Measurements from ENCODE around the gene MAD1L1. TPM values are rescaled to one million over a fixed set of nuclear protein-coding genes. Genes with fewer than 3 reads are reported as not detected.

The MAD1L1 gene
- total and polyA plus RNA-seq, 2 donors (not counting 3 experiments of a cell fraction or from before 2014, with no cell fraction given) = 34.1 to 42.3 TPM

DNA sequence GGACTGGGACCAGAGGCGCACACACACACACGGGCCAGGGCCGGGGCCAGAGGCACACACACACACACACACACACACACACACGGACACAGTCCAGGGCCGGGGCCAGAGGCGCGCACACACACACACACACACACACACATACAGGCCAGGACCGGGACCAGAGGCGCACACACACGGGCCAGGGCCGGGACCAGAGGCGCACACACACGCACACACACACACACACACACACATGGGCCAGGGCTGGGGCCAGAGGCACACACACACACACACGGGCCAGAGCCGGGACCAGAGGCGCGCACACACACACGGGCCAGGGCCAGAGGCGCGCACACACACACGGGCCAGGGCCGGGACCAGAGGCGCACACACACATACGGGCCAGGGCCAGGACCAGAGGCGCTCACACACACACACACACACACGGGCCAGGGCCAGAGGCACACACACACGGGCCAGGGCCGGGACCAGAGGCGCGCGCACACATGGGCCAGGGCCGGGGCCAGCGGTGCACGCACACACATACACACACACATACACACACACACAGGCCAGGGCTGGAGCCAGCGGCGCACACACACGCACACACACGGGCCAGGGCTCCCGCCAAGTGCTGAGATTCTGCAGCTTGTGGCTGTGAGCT is 293.8 kb downstream of the MAD1L1 start:
- no peak for DNase-seq (ENCODE audit: low read depth, low spot score)
- H3K4me1 ChIP-seq (ENCODE audit: control insufficient read depth, extremely low read depth, insufficient read depth, low read length) = no peaks in the 10 kb centered on the region
- FAIRE-seq = no peak
- CTCF ChIA-PET = no interaction called here
- TF ChIP-seq POLR2AphosphoS5 (IDR thresholded peaks at IDR 0.05; ENCODE audit: insufficient read depth, low read depth, low read length) = no peak
- TF ChIP-seq, protein P1, sequence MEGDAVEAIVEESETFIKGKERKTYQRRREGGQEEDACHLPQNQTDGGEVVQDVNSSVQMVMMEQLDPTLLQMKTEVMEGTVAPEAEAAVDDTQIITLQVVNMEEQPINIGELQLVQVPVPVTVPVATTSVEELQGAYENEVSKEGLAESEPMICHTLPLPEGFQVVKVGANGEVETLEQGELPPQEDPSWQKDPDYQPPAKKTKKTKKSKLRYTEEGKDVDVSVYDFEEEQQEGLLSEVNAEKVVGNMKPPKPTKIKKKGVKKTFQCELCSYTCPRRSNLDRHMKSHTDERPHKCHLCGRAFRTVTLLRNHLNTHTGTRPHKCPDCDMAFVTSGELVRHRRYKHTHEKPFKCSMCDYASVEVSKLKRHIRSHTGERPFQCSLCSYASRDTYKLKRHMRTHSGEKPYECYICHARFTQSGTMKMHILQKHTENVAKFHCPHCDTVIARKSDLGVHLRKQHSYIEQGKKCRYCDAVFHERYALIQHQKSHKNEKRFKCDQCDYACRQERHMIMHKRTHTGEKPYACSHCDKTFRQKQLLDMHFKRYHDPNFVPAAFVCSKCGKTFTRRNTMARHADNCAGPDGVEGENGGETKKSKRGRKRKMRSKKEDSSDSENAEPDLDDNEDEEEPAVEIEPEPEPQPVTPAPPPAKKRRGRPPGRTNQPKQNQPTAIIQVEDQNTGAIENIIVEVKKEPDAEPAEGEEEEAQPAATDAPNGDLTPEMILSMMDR (IDR thresholded peaks at IDR 0.05; ENCODE audit: extremely low read depth in 1 of 2, insufficient read depth in 1 of 2, low read depth in 1 of 2, low read length in 2 of 2) = no peak
- TF ChIP-seq GATA2 (IDR thresholded peaks at IDR 0.05; ENCODE audit: insufficient read depth, insufficient read length, low read depth, low read length) = no peak
- TF ChIP-seq POLR2A (IDR thresholded peaks at IDR 0.05; ENCODE audit: low read depth, low read length) = no peak
- TF ChIP-seq JUN (IDR thresholded peaks at IDR 0.05; ENCODE audit: borderline replicate concordance, insufficient read depth, insufficient read length, low read depth) = no peak
- TF ChIP-seq, protein P2, sequence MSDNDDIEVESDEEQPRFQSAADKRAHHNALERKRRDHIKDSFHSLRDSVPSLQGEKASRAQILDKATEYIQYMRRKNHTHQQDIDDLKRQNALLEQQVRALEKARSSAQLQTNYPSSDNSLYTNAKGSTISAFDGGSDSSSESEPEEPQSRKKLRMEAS (IDR thresholded peaks at IDR 0.05; ENCODE audit: insufficient read depth, insufficient read length) = no peak
- no peak for TF ChIP-seq FOS (IDR thresholded peaks at IDR 0.05; ENCODE audit: borderline replicate concordance, insufficient read depth, low read length)
- no peak for TF ChIP-seq MYC (IDR thresholded peaks at IDR 0.05; ENCODE audit: low read depth, low read length)
- BruUV-seq (replicated peaks) = no TSS peak
- H3K27me3 ChIP-seq (ENCODE audit: control insufficient read depth in 2 of 2, insufficient read depth in 2 of 2, low read length in 2 of 2) = no peaks in the 10 kb centered on the region
- no peaks in the 10 kb centered on the region for H3K36me3 ChIP-seq (ENCODE audit: control insufficient read depth in 2 of 2, extremely low read depth in 1 of 2, insufficient read depth in 2 of 2, low read length in 2 of 2)
- intact Hi-C loops (cut with micrococcal nuclease) (no loop called here), dilution Hi-C loops (cut with MboI; ENCODE audit: extremely low pct_ligation_motif_present, low sequenced_read_pairs) (no loop called here)
- POLR2A ChIA-PET = no interaction called here
- no peaks in the 10 kb centered on the region for H3K9me3 ChIP-seq (replicated peaks; ENCODE audit: control insufficient read depth, insufficient read depth, low read length)
- H3K27ac ChIP-seq (ENCODE audit: insufficient read depth, low read depth, low read length) = no peak overlapping the region
- no peaks in the 10 kb centered on the region for H3K79me2 ChIP-seq (ENCODE audit: control insufficient read depth, insufficient read depth, low read length)
- no peak overlapping the region for H3K4me3 ChIP-seq (replicated peaks in 1 of 3; ENCODE audit: insufficient read depth in 1 of 3, low read depth in 1 of 3, low read length in 3 of 3)
- H3K9me1 ChIP-seq (replicated peaks; ENCODE audit: control insufficient read depth, extremely low read depth, insufficient read depth, low read length) = no peaks in the 10 kb centered on the region
- H4K20me1 ChIP-seq (replicated peaks; ENCODE audit: control insufficient read depth, extremely low read depth, insufficient read depth, low read length) = no peaks in the 10 kb centered on the region
- no peak overlapping the region for H2AFZ ChIP-seq (ENCODE audit: low read depth, low read length)
- H3K9ac ChIP-seq (replicated peaks; ENCODE audit: extremely low read depth, insufficient read depth, low read length) = no peak overlapping the region
- H3K4me2 ChIP-seq (ENCODE audit: insufficient read depth, low read length) = no peak overlapping the region
